DMS114 treated with DMSO at 0.1 percent for 48 hours (cell line): ENCODE measurements around the gene XYLT1.
"Not testable (repeated sequence)": the region's sequence is repeated elsewhere in the genome, so short reads cannot be mapped to it uniquely, and the experiment has no call there.

Source experiments
- DNase-seq: peaks from one replicate; lab custom pipeline; 2025; ENCODE audit not compliant: unreplicated experiment; lab: John Stamatoyannopoulos, UW

XYLT1 gene

GRCh38 chr16:17493012-17493411 is 22.3 kb upstream of the XYLT1 start:
- no peak for DNase-seq

- DNase-seq = no peak
Measured at GRCh38 chr16:17491140-17491662, 20.4 kb upstream of the XYLT1 start.

- DNase-seq = no peak
Measured at GRCh38 chr16:17488506-17488905, 17.7 kb upstream of the XYLT1 start.

DNA sequence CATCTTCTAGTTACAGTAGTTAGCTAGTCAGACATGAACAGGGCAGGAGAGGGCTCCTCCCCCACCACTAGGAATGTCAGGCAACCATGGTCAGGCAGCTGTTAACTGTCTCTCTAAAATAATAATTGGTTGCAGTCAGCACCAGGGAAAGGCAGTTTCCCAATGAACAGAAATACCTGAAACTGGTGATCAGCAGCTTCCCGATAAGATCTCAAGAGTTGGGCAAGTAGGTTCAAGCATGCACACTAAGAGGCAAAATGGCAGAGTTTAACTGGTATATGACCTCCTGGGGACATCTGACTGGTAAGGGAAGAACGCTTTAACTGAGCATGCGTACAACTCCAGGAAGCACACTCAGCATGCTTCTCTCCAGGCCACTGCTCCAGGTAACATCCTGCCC is 12.6 kb upstream of the XYLT1 start:
- no peak for DNase-seq

GRCh38 chr16:17482341-17482740 is 11.6 kb upstream of the XYLT1 start:
- not testable (repeated sequence) for DNase-seq

GRCh38 chr16:17481736-17482135 is 11.0 kb upstream of the XYLT1 start:
- no peak for DNase-seq

- DNase-seq = not testable (repeated sequence)
Measured at GRCh38 chr16:17477260-17477545, 6.4 kb upstream of the XYLT1 start.

- peak; percentile 69 for DNase-seq
Measured at GRCh38 chr16:17476414-17477259, 5.9 kb upstream of the XYLT1 start.

DNA sequence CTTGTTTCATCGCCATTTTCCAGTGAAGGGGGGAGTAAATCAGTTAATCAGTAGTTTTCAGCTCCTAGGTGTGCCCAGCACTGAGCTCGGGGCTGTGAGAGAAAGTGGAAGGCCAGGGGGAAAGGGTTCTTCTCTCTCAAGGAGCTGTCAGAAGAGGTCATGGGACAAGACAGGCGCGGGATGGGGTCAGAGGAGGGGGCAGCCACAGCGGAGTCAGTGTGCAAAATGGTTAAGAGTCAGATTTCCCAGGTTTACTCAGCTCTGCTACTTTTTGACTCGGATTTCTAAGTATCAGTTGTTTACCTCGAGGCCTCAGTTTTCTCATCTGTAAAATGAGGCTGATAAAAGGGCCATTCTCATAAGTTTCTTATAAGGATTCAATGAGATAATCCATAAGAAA is 4.3 kb upstream of the XYLT1 start:
- DNase-seq = no peak

- no peak for DNase-seq
Measured at GRCh38 chr16:17474572-17474971, 3.8 kb upstream of the XYLT1 start.

DNA sequence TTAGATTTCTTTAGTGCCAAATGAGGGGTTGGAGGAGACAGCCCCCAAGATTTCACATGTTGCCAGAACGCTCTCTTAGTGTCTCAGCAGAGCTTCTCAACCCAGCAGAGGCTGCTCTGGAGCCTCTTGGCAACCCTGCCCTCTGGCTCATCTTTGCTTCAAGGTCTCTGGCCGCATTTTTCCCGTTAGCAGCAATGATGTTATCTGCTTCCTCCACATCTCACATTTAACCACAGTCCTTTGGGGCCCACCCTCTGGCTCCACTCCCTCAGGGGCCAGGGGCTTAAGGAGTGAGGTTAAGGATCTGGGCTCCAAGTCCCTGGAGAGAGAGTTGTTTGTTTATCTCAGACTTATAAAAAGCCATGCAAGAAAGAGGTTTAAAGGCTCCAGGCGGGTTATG is 3.3 kb upstream of the XYLT1 start:
- DNase-seq = no peak

GRCh38 chr16:17471719-17472461 is 1.1 kb upstream of the XYLT1 start:
- no peak for DNase-seq

GRCh38 chr16:17470182-17470907 is 415 bp downstream of the XYLT1 start:
- no peak for DNase-seq

GRCh38 chr16:17469741-17470181 is 999 bp downstream of the XYLT1 start:
- no peak for DNase-seq

- DNase-seq = no peak
Measured at GRCh38 chr16:17469011-17469740, 1.6 kb downstream of the XYLT1 start.

GRCh38 chr16:17468611-17469010 is 2.1 kb downstream of the XYLT1 start:
- DNase-seq = no peak

GRCh38 chr16:17467923-17468540 is 2.7 kb downstream of the XYLT1 start:
- peak; percentile 36 for DNase-seq

- DNase-seq = no peak
Measured at GRCh38 chr16:17466876-17467275, 3.9 kb downstream of the XYLT1 start.

DNA sequence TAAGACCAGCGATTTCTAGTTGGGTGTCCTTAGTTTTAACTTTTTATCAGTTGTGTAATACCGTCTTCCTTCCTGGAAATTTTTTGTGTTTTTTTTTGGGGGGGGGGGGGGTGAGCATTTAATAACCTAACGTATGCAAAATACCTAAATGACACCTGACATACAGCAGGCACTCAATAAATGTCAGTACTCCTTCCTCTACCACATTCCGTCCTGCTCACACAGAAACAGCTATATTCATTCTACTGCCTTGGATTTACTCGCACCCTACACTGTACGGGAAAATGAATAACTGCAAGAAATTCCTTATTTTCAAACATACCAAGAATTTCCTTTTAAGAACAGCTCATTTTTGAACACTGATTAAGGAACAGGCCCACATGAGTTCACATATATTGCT is 5.3 kb downstream of the XYLT1 start:
- no peak for DNase-seq

GRCh38 chr16:17463335-17463734 is 7.4 kb downstream of the XYLT1 start:
- DNase-seq = no peak
